CD4-positive, alpha-beta T cell treated with Interleukin-4 for 1 hour (primary cell): ENCODE data around the gene PDCD4.
A peak's percentile ranks its signal among the peaks of the same experiment; 100 is the strongest.
"Not testable (repeated sequence)": the region's sequence is repeated elsewhere in the genome, so short reads cannot be mapped to it uniquely, and the experiment has no call there.

Experiments used
- DNase-seq, 2 donors: peaks; one replicate each; pipeline ENCODE4 v3.0.0-alpha.2; 2020 to 2022

Gene PDCD4

DNA sequence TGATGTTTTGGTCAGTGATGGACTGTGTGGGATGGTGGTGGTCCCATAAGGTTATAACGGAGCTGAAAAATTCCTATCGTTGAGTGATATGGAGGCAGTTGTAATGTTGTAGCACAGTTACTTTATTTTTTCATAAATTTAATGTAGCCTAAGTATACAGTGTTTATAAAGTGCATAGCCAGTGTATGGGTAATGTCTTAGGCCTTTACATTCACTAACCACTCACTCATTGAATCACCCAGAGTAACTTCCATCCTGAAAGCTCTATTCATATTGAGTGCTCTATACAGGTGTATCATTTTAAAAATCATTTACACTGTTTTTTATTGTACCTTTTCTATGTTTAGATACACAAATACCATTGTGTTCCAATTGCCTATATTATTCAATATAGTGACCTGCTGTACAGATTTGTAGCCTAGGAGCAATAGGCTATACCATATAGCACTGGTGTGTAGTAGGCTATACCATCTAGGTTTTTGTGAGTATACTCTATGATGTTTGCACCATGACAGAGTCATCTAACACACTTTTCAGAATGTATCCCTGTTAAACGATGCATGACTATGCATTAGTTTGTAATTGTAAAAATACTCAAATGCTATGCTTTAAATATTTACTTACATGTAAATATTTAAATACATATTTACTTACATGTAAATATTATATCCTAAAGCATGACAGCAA is 21.0 kb downstream of the PDCD4 start:
- no peak for DNase-seq

DNA sequence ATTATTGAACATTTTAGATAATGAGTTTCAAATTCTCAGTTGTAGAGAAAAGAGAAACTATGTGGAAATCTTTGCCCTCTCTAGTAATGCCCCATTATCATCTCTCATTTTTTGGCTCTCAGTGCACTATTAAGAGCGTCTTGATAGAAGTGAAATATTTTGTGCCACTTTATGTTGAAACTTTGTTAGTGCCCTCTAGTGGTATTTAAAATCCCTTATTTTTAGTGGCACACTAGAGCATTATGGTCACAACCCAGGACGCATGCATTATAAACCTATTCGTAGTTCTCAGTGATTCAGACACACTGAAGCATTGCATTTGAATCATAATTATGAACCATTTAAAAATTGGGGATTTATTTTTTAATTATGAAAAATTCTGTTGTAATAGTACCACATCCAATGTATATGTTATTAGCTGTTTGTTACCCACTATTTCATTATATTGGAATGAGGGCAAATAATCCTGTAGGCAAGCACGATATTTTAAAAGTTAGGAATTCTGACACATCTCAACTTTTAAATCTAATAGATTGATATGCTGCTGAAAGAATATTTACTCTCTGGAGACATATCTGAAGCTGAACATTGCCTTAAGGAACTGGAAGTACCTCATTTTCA is 21.9 kb downstream of the PDCD4 start:
- DNase-seq = peak in 1 of 2 donors; percentile 81

GRCh38 chr10:110897184-110897583 is 25.5 kb downstream of the PDCD4 start:
- DNase-seq = no peak

GRCh38 chr10:110898391-110898790 is 26.7 kb downstream of the PDCD4 start:
- DNase-seq = no peak

GRCh38 chr10:110900983-110901382 is 29.3 kb downstream of the PDCD4 start:
- DNase-seq = no peak

GRCh38 chr10:110901954-110902819 is 30.5 kb downstream of the PDCD4 start:
- no peak for DNase-seq

GRCh38 chr10:110903280-110904278 is 31.9 kb downstream of the PDCD4 start:
- DNase-seq = no peak

- no peak for DNase-seq
These were observed 38.4 kb downstream of the PDCD4 start for GRCh38 chr10:110910138-110910537.

- DNase-seq = no peak
These were observed 40.6 kb downstream of the PDCD4 start for GRCh38 chr10:110912374-110912773.

DNA sequence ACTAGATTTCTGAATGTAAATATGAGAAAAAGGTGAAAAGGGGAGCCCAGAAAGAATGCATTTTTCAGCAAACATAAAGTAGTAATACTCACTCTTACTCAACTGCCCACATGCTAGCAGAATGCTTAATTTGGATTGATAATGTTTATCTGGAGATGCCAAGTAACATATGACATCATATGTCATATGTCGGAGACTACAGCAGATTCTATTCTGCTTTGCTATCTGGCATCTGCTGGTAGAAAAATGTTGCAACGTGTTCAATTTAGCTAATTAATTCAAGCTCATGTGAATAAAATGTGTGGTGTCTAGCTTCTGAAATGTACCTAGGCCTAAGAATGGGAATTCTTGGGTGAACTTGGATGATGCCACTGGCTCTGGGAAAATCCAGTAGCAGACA is 42.7 kb downstream of the PDCD4 start:
- no peak for DNase-seq

DNA sequence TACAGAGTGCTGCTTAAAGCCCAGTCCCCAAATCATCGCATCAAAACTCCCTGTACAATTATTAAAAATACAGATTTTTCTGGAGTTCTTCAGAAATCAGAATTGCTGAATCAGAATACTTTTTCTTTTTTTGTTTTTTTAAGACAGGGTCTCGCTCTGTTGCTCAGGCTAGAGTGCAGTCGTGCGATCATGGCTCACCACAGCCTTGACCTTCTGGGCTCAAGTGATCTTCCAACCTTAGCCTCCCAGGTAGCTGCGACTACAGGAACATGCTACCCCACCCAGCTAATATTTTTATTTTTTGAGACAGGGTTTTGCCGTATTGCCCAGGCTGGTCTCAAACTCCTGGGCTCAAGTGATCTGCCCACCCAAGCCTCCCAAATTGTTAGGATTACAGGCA is 43.3 kb downstream of the PDCD4 start:
- DNase-seq = no peak

- not testable (repeated sequence) for DNase-seq
These were observed 43.9 kb downstream of the PDCD4 start for GRCh38 chr10:110915600-110915999.

- no peak for DNase-seq
These were observed 45.0 kb downstream of the PDCD4 start for GRCh38 chr10:110916554-110917346.

DNA sequence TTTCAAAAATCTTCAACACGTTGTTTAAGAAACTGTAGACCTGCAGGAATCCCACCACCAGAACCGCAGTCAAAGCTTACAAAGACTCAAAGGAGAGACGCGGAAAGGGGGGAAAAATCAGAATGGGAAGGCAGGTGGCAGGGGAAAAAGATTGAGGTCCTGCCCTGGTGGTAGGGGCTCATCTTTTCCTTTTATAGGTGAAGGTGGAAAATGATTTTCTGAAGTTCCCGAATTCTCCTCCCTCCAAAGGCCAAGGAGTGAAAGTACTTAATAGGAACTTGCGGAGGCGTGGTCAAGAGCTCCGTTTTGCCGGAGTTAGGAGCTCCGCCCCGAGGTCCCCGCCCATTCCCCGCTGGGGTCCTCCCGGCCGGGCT is 46.5 kb downstream of the PDCD4 start:
- peak; percentile 91 for DNase-seq

GRCh38 chr10:110918643-110919348 is 47.1 kb downstream of the PDCD4 start, which contains the start of gene BBIP1:
BBIP1 (minus strand) TSS chr10:110919180; CDS start chr10:110918157, 1,023 bp downstream.
- DNase-seq = no peak

DNA sequence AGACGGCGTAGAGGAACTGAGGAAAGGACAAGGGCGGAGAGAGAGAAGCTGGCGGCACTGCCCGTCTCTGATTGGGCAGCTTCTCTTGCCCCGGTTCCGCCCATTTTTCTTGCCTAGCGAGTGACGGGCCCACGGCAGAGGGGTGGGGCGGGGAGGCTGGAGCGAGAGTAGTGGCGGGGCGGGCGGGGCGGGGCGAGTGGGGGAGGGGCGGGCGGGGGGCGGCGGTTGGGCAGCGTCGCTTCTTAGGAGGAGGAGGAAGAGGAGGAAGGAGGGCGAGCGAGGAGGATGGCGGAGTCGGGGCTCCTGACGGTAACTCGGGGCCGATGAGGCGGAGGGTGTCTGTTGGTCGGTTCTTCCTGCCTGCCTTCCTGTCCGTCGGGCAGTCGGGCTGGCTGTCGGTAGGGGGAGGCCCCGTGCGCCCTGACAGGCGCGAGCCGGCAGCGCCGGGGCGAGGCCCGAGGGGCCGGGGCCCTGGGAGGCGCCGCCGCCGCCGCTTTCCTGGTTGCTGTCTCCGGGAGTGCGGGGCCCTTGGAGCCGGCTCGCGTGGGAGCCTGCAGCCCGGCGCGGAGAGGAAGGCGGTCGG is 47.7 kb downstream of the PDCD4 start, which contains the start of gene SHOC2:
Gene SHOC2, plus strand, starts transcription at position 256 of the 583 bp plus-strand sequence. CDS start 44,755 bp downstream, outside the sequence.
- peak; percentile 100 for DNase-seq

DNA sequence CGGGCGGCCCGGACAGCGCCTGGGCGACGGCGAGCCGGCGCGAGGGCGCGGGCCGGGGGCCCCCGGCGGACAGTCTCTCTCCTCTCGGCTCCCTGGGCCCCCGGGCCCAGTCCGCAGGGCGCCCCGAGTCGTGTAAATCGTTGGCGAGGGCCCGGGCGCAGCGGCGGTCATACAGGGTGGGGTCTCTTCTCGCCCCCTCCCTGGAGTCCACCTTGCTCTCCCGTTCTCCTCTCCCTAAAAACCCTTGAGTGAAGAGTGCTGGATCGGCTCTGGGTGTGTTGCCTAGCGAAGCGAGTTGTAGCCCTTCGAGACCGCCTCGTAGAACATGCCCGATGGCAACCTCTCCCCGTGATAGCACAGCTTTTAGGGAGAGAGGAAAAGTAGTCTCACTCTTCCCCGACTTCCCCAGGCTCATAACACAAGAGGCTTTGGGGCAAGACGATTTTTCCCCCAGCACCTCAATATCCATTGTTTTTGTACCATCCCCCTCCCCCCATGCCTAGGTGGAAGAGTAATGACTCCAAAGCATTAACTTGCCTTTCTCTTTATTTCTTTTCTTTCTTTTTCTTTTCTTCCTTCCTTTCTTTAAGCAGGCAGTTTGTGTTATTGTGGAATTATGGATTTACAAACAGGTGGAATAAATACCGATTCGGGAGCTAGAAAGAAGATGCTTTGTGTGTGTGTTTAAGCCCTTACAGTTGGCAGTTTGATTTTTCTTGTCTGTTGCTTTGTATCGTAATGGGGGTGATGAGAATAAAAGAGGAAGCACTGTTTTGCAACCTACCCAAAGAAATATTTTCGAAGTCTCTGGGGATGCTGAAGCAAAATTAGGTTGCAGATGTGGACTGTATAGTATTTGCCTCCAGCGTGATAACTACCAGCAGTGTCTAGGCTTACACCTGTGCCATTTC is 48.5 kb downstream of the PDCD4 start:
- peak; percentile 24 to 25 for DNase-seq

- DNase-seq = no peak
These were observed 52.2 kb downstream of the PDCD4 start for GRCh38 chr10:110923856-110924493.

DNA sequence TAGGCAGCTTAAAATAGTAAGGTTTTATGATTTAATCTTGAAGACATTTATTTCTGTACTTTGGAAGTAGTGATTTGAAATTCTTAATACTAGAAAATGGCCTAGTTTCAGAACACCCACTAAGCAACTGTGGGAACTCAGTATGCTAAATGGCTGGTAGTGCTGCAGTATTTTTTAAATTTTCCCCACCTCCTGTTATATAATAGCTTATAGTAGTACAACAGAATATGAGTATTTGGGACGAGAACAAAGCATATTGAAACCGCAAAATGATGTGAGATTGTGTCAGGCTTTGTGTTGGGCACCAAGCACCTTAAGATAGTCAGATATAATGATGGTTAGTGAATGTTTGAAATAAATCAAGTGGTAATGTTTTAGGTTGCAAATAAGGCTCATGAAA is 55.7 kb downstream of the PDCD4 start:
- no peak for DNase-seq
